Vagina (tissue), 2 donors: ENCODE data around the gene TFPI. TPM values are rescaled to one million over a fixed set of nuclear protein-coding genes. Genes with fewer than 3 reads are reported as not detected.

Source experiments
- DNase-seq, 2 donors: peaks; one replicate each; pipeline ENCODE4 v3.0.0-alpha.2; 2017; ENCODE audit errors: extremely low spot score in 2 of 2
- H3K27ac ChIP-seq: fragments of 200-600 bp; sonication (generic); one replicate; pipeline ENCODE4 v1.5.1; 2019
- H3K27me3 ChIP-seq: fragments of 200-600 bp; sonication (generic); one replicate; pipeline ENCODE4 v1.5.1; 2019
- H3K36me3 ChIP-seq, 2 donors: fragments of 200-600 bp; sonication (generic); one replicate each; pipeline ENCODE4 v1.5.1; 2017 to 2019
- H3K4me1 ChIP-seq: fragments of 200-600 bp; sonication (generic); one replicate; pipeline ENCODE4 v1.5.1; 2019
- H3K4me3 ChIP-seq, 2 donors: fragments of 200-600 bp; sonication (generic); 1 replicate in 1 of 2; 2 replicates in 1 of 2; pipeline ENCODE4 v1.5.1; 2016 to 2019
- H3K9me3 ChIP-seq: fragments of 200-600 bp; sonication (generic); one replicate; pipeline ENCODE4 v1.5.1; 2019
- CTCF ChIP-seq, 3 experiments: fragments of 450-650 bp in 2 of 3; fragments of 200-600 bp in 1 of 3; sonication (generic) in 1 of 3; IDR thresholded peaks; one replicate each; pipeline ENCODE4 v1.5.1; 2017 to 2019; ENCODE audit warnings: antibody characterized with exemption in 3 of 3, mild to moderate bottlenecking in 2 of 3, moderate library complexity in 2 of 3
- POLR2A ChIP-seq, 2 donors: fragments of 450-650 bp; IDR thresholded peaks; one replicate each; pipeline ENCODE4 v1.6.1; 2017; ENCODE audit warnings: antibody characterized with exemption in 2 of 2, mild to moderate bottlenecking in 2 of 2, moderate library complexity in 2 of 2
- POLR2AphosphoS5 ChIP-seq, 2 donors: sonication (generic); formaldehyde crosslinking; IDR thresholded peaks; one replicate each; pipeline ENCODE4 v1.9.0; 2017; ENCODE audit warnings: antibody characterized with exemption in 2 of 2, mild to moderate bottlenecking in 2 of 2, low read depth in 1 of 2; ENCODE audit not compliant: insufficient read depth in 1 of 2
- intact Hi-C: fragments of 100-400 bp; cut with DNase I; formaldehyde crosslinking; loops from one replicate; pipeline ENCODE4 v1.15.1; 2023
- small RNA-seq: library from RNA; depleted of rRNA; stranded (forward); fragments of <200 nt; gene quantifications from one replicate; pipeline ENCODE3, GENCODE V24; 2016
- total RNA-seq: library from RNA; depleted of rRNA; stranded (reverse); fragments of >200 nt; gene quantifications from one replicate; pipeline ENCODE4 v1.2.3, GENCODE V29; 2016

The TFPI gene
- total RNA-seq, 1 donor from 2014 or later: 68.8 TPM

GRCh38 chr2:187419808-187420207, 134.4 kb downstream of the TFPI start:
- H3K4me1 ChIP-seq: peaks cover 10% of the 10 kb centered on the region
- TF ChIP-seq POLR2A (IDR thresholded peaks at IDR 0.05) (no peak), POLR2AphosphoS5 (IDR thresholded peaks at IDR 0.05; ENCODE audit: insufficient read depth in 1 of 2, low read depth in 1 of 2) (no peak), CTCF (IDR thresholded peaks at IDR 0.05) (no peak)
- no peak overlapping the region for H3K4me3 ChIP-seq
- H3K9me3 ChIP-seq: no peaks in the 10 kb centered on the region
- no peak overlapping the region for H3K27ac ChIP-seq
- intact Hi-C loops: no loop called here
- no peaks in the 10 kb centered on the region for H3K27me3 ChIP-seq
- DNase-seq: no peak
- no peaks in the 10 kb centered on the region for H3K36me3 ChIP-seq

GRCh38 chr2:187415449-187415848, 138.8 kb downstream of the TFPI start:
- DNase-seq: no peak
- H3K36me3 ChIP-seq: no peaks in the 10 kb centered on the region
- no peaks in the 10 kb centered on the region for H3K9me3 ChIP-seq
- TF ChIP-seq POLR2A (IDR thresholded peaks at IDR 0.05) (no peak), CTCF (IDR thresholded peaks at IDR 0.05) (no peak), POLR2AphosphoS5 (IDR thresholded peaks at IDR 0.05; ENCODE audit: insufficient read depth in 1 of 2, low read depth in 1 of 2) (no peak)
- H3K4me1 ChIP-seq: no peaks in the 10 kb centered on the region
- H3K27ac ChIP-seq: no peak overlapping the region
- H3K27me3 ChIP-seq: no peaks in the 10 kb centered on the region
- H3K4me3 ChIP-seq: no peak overlapping the region
- intact Hi-C loops: no loop called here

Small RNAs within 50 kb of the gene (small RNA-seq; reads per million reads assigned to genes)
- not detected for gene GAPDHP59

Other genes with a start within 250 kb of the TFPI start
- gene CALCRL, start 106.2 kb downstream of the TFPI start, total RNA-seq: 19.2 TPM